Endothelial cell of umbilical vein (primary cell): Measurements from ENCODE around the gene VPS37D. TPM values are rescaled to one million over a fixed set of nuclear protein-coding genes. Genes with fewer than 3 reads are reported as not detected.

Experiments
- BruUV-seq: library from RNA; stranded (reverse); fragments of 400-500 nt; replicated peaks from 2 replicates; lab custom pipeline; 2021; lab: Mats Ljungman, UMichigan
- CTCF ChIA-PET: fragments of 300-600, 350-600 bp; sonication (Branson Sonifier 250); formaldehyde crosslinking; loops from one replicate; lab custom pipeline; 2021; ENCODE audit warnings: antibody characterized with exemption, inconsistent platforms; lab: Charles Lee
- POLR2A ChIA-PET: fragments of 300-600, 350-600 bp; sonication (Branson Sonifier 250); formaldehyde crosslinking; loops from one replicate; lab custom pipeline; 2021; ENCODE audit warnings: antibody characterized with exemption, inconsistent platforms; lab: Charles Lee
- DNase-seq: peaks from one replicate; pipeline ENCODE4 v3.0.0-alpha.2; 2011; ENCODE audit warnings: low read depth, low spot score
- FAIRE-seq: peaks from 2 replicates; lab custom pipeline; 2011; peaks lifted over from hg19 to GRCh38; lab: Jason Lieb, UNC
- H2AFZ ChIP-seq: 2 replicates; pipeline ENCODE4 v1.6.0; 2012; ENCODE audit warnings: low read depth, low read length, control low read depth, inconsistent platforms
- H3K27ac ChIP-seq: 2 replicates; pipeline ENCODE4 v1.5.1; 2011; ENCODE audit warnings: low read depth, mild to moderate bottlenecking, control low read depth, low read length, moderate library complexity; ENCODE audit not compliant: insufficient read depth
- H3K27me3 ChIP-seq, 2 experiments: 2 replicates each; pipeline versions ENCODE4 v1.6.0 to v1.6.1; 2011; ENCODE audit warnings: low read length in 2 of 2, mixed read lengths in 1 of 2; ENCODE audit not compliant: control insufficient read depth in 2 of 2, insufficient read depth in 2 of 2
- H3K36me3 ChIP-seq, 2 experiments: 2 replicates in 1 of 2; 3 replicates in 1 of 2; pipeline ENCODE4 v1.5.1; 2011; ENCODE audit warnings: low read length in 2 of 2, mild to moderate bottlenecking in 1 of 2, moderate library complexity in 1 of 2; ENCODE audit not compliant: control insufficient read depth in 2 of 2, insufficient read depth in 2 of 2; ENCODE audit errors: extremely low read depth in 1 of 2
- H3K4me1 ChIP-seq: 3 replicates; pipeline ENCODE4 v1.5.1; 2011; ENCODE audit warnings: mild to moderate bottlenecking, low read length; ENCODE audit not compliant: control insufficient read depth, insufficient read depth; ENCODE audit errors: extremely low read depth
- H3K4me2 ChIP-seq: 2 replicates; pipeline ENCODE4 v1.6.1; 2011; ENCODE audit warnings: low read length, control low read depth, mixed read lengths; ENCODE audit not compliant: insufficient read depth
- H3K4me3 ChIP-seq, 3 experiments: fragments of 200-600 bp in 1 of 3; sonication (generic), shearing (Covaris generic) in 1 of 3; replicated peaks in 1 of 3; 2 replicates each; pipeline ENCODE4 v1.5.1; 2011 to 2016; ENCODE audit warnings: control low read depth in 3 of 3, low read length in 3 of 3, mild to moderate bottlenecking in 2 of 3, inconsistent platforms in 1 of 3, low read depth in 1 of 3, moderate library complexity in 1 of 3; ENCODE audit not compliant: insufficient read depth in 1 of 3
- H3K79me2 ChIP-seq: 2 replicates; pipeline ENCODE4 v1.6.0; 2012; ENCODE audit warnings: low read length, inconsistent platforms; ENCODE audit not compliant: control insufficient read depth, insufficient read depth
- H3K9ac ChIP-seq: replicated peaks from 2 replicates; pipeline ENCODE3; 2011; ENCODE audit warnings: low read length, control low read depth; ENCODE audit not compliant: insufficient read depth; ENCODE audit errors: extremely low read depth
- H3K9me1 ChIP-seq: replicated peaks from 3 replicates; pipeline ENCODE4 v1.6.0; 2011; ENCODE audit warnings: mild to moderate bottlenecking, low read length; ENCODE audit not compliant: control insufficient read depth, insufficient read depth; ENCODE audit errors: extremely low read depth
- H3K9me3 ChIP-seq: replicated peaks from 2 replicates; pipeline ENCODE4 v1.5.1; 2012; ENCODE audit warnings: low read length, inconsistent platforms; ENCODE audit not compliant: control insufficient read depth, insufficient read depth
- H4K20me1 ChIP-seq: replicated peaks from 2 replicates; pipeline ENCODE3; 2011; ENCODE audit warnings: mild to moderate bottlenecking, low read length; ENCODE audit not compliant: control insufficient read depth, insufficient read depth; ENCODE audit errors: extremely low read depth
- CTCF ChIP-seq, 2 donors: IDR thresholded peaks; 1 replicate in 1 of 2; 2 replicates in 1 of 2; pipeline ENCODE4 v1.5.1; 2011; ENCODE audit warnings: low read length in 2 of 2, mild to moderate bottlenecking in 2 of 2, moderate library complexity in 2 of 2, control low read depth in 1 of 2, inconsistent platforms in 1 of 2, low read depth in 1 of 2; ENCODE audit not compliant: insufficient read depth in 1 of 2; ENCODE audit errors: extremely low read depth in 1 of 2
- EZH2 ChIP-seq: IDR thresholded peaks from 2 replicates; pipeline ENCODE4 v1.6.1; 2012; ENCODE audit warnings: borderline replicate concordance, low read depth, mild to moderate bottlenecking, moderate library complexity, low read length, inconsistent platforms; ENCODE audit not compliant: severe bottlenecking
- FOS ChIP-seq: IDR thresholded peaks from 2 replicates; pipeline ENCODE4 v1.6.1; 2011; ENCODE audit warnings: mild to moderate bottlenecking, low read length, moderate library complexity, borderline replicate concordance; ENCODE audit not compliant: insufficient read depth
- GATA2 ChIP-seq: IDR thresholded peaks from 2 replicates; pipeline ENCODE4 v1.7.0; 2011; ENCODE audit warnings: low read depth, mild to moderate bottlenecking, moderate library complexity, mixed read lengths, low read length; ENCODE audit not compliant: insufficient read length, insufficient read depth
- JUN ChIP-seq: IDR thresholded peaks from 2 replicates; pipeline ENCODE4 v1.6.1; 2011; ENCODE audit warnings: borderline replicate concordance, low read depth; ENCODE audit not compliant: insufficient read length, insufficient read depth
- MAX ChIP-seq: IDR thresholded peaks from 2 replicates; pipeline ENCODE4 v1.6.1; 2011; ENCODE audit not compliant: insufficient read depth, insufficient read length
- MYC ChIP-seq: IDR thresholded peaks from one replicate; pipeline ENCODE4 v1.6.1; 2011; ENCODE audit warnings: mild to moderate bottlenecking, low read depth, low read length
- POLR2A ChIP-seq: IDR thresholded peaks from 2 replicates; pipeline ENCODE4 v1.6.1; 2012; ENCODE audit warnings: low read depth, mild to moderate bottlenecking, control low read depth, low read length
- POLR2AphosphoS5 ChIP-seq: IDR thresholded peaks from 2 replicates; pipeline ENCODE4 v1.6.1; 2012; ENCODE audit warnings: low read depth, mild to moderate bottlenecking, control low read depth, low read length, moderate library complexity; ENCODE audit not compliant: insufficient read depth
- dilution Hi-C: fragments of 300-500 bp; cut with MboI; formaldehyde crosslinking; loops from one replicate; pipeline ENCODE4 v1.15.0; 2019; ENCODE audit warnings: low sequenced_read_pairs; ENCODE audit not compliant: extremely low pct_ligation_motif_present
- intact Hi-C: fragments of 100-400 bp; cut with micrococcal nuclease; formaldehyde crosslinking; loops from one replicate; pipeline ENCODE4 v1.10.0; 2022
- polyA plus RNA-seq, 4 experiments: library from polyadenylated mRNA; depleted of rRNA in 3 of 4; stranded (reverse) in 3 of 4; unstranded in 1 of 4; fragments of >200 nt; gene quantifications; 2 replicates each; pipeline versions ENCODE4 v1.2.1 to v1.2.3, GENCODE V29; 2011 to 2012; ENCODE audit warnings: missing spikeins in 1 of 4
- total RNA-seq: library from RNA; stranded (reverse); gene quantifications from 2 replicates; pipeline ENCODE4 v1.2.3, GENCODE V29; 2021

Gene VPS37D
- total and polyA plus RNA-seq, 2 donors (not counting 3 experiments of a cell fraction or from before 2014, with no cell fraction given) = 2.0 to 2.1 TPM

- CTCF ChIA-PET = interaction anchor here (1.0 to 3.4 kb wide), 9 partner anchors 9 to 110 kb away, joined by 3 to 26 read pairs (median 7); no protein-coding TSS in a partner anchor
These were observed 48.8 kb downstream of the VPS37D start for GRCh38 chr7:73716318-73716890.

More at GRCh38 chr7:73716318-73716890, 48.8 kb downstream of the VPS37D start:
- H4K20me1 ChIP-seq = no peaks in the 10 kb centered on the region
- DNase-seq (no peak), FAIRE-seq (no peak)
- H2AFZ ChIP-seq = no peak overlapping the region
- H3K4me3 ChIP-seq = no peak overlapping the region
- intact Hi-C loops (no loop called here), dilution Hi-C loops (no loop called here)
- no peaks in the 10 kb centered on the region for H3K36me3 ChIP-seq
- no peak overlapping the region for H3K4me2 ChIP-seq
- no peaks in the 10 kb centered on the region for H3K9me1 ChIP-seq
- POLR2A ChIA-PET = interaction anchor here (0.6 to 0.9 kb wide), 4 partner anchors 22 to 189 kb away, joined by 3 to 5 read pairs (median 3); partner anchors contain the start of gene ABHD11
- no TSS peak for BruUV-seq
- H3K27ac ChIP-seq = peak overlapping the region; percentile 75
- H3K9me3 ChIP-seq = no peaks in the 10 kb centered on the region
- TF ChIP-seq JUN = no peak
- no peak for TF ChIP-seq POLR2A
- no peak for TF ChIP-seq FOS
- no peak for TF ChIP-seq POLR2AphosphoS5
- TF ChIP-seq MYC = no peak
- TF ChIP-seq CTCF (IDR thresholded peaks at IDR 0.05; ENCODE audit: extremely low read depth in 1 of 2, insufficient read depth in 1 of 2, low read depth in 1 of 2, low read length in 2 of 2) = no peak
- no peak for TF ChIP-seq EZH2
- TF ChIP-seq GATA2 = no peak
- TF ChIP-seq MAX = no peak
- peaks cover 58% of the 10 kb centered on the region for H3K79me2 ChIP-seq
- peak overlapping the region; percentile 39 for H3K9ac ChIP-seq
- H3K4me1 ChIP-seq = peaks cover 35% of the 10 kb centered on the region
- H3K27me3 ChIP-seq = no peaks in the 10 kb centered on the region
